GM18519 (cell line): ENCODE results near the gene RNF125.
A peak's percentile ranks its signal among the peaks of the same experiment; 100 is the strongest.
"Not testable (repeated sequence)": the region's sequence is repeated elsewhere in the genome, so short reads cannot be mapped to it uniquely, and the experiment has no call there.

Source experiments
- ATAC-seq: cut with Tn5 transposase; IDR thresholded peaks from one replicate; pipeline ENCODE4 v1.9.1; 2021; ENCODE audit warnings: mild to moderate bottlenecking, moderate library complexity; ENCODE audit not compliant: unreplicated experiment, low FRiP score

The RNF125 gene

DNA sequence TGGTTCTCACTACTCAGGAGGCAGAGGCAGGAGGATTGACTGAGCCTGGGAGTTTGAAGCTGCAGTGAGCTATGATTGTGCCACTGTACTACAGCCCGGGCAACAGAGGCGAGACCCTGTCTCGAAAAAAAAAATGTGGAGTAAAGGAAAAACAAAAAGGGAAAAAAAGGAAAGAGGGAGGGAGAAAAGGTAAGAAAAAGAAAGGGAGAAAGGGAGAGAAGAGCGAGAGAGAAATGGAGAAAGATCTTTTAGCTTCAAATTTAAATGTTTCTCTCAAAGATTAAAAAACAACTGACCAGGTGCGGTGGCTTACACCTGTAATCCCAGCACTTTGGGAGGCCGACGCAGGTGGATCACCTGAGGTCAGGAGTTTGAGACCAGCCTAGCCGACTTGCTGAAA is 65.2 kb downstream of the RNF125 start:
- no peak for ATAC-seq

DNA sequence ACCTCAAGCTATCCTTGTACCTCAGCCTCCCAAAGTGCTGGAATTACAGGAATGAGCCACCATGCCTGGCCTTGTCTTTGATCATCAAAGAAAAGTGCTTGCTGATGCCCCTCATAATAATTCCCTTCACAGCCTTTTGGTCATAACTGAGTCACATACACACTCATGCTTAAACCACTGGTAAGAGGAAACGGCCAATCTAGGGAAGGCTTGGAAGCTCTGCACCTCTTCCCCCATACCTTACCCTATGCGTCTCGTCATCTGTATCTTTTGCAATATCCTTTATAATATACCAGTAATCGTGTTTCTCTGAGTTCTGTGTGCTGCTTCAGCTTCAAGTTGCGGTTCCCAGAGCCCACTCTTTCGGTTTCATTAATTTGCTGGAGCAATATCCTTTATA is 68.3 kb downstream of the RNF125 start:
- no peak for ATAC-seq

DNA sequence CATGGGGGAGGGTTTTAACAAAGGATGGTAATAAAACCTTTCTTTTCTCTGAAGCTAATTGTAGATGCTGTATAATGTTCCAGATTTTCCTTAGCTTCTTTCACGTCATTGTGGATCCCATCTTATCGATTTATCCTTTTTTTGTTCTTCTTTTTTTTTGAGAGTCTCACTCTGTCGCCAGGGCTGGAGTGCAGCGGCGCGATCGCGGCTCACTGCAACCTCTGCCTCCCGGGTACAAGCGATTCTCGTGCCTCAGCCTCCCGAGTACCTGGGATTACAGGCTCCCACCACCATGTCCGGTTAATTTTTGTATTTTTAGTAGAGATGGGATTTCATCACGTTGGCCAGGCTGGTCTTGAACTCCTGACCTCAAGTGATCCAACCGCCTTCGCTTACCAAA is 72.2 kb downstream of the RNF125 start:
- not testable (repeated sequence) for ATAC-seq

DNA sequence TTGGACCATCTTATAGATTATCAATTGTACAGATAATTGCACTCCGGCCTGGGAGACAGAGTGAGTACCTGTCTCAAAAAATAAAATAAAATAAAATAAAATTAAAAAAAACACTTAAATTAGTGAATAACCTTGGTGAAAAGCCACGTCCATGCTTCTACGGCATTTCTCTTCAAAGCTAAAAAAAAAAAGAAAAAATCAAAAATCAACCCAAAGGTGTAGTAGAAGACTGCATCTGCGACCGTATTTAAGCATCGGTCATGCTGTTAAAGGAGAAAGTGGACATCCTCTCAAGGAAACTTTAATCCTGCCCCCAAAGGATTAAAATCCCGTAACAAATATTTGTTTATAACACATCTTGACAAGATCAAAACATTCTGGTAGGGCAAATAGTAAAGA is 72.7 kb downstream of the RNF125 start:
- no peak for ATAC-seq

DNA sequence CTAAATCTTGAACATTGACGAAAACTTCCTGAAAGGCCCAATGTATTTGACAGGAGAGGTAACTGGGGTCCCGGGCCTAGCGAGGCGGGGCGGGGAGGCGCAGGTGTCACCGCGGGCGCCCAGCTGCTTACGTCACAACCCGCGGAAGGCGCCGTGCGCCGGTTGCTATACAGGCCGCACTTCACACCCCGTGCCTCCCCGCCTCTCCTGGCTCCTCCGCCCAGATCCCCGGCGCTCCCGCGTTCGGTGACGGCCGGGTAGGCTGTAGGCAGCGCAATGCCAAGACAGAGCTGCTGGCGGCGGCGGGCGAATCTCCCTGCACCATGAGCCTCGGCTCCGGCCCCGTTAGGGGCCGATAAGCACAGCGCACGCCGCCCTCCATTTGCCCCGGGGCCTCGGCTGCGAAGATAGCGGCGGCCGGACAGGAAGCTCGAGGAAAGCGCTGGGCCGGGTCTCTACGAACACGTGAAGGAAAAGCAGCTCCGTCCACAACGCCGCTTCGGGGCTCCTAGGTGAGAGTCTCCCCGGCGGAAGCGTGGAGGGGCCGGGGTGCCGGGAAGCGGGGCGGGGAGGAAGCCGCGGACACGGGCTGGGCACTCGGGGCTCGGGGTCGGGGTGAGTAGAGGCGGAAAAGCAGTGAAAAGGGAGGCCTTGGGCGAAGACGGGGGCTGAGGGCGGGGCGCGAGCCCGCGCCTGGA is 73.2 kb downstream of the RNF125 start, which contains the start of gene RNF138:
Gene RNF138, plus strand, starts transcription at position 151 of the 698 bp plus-strand sequence. CDS start 903 bp downstream, outside the sequence.
- ATAC-seq, result peak; percentile 52

DNA sequence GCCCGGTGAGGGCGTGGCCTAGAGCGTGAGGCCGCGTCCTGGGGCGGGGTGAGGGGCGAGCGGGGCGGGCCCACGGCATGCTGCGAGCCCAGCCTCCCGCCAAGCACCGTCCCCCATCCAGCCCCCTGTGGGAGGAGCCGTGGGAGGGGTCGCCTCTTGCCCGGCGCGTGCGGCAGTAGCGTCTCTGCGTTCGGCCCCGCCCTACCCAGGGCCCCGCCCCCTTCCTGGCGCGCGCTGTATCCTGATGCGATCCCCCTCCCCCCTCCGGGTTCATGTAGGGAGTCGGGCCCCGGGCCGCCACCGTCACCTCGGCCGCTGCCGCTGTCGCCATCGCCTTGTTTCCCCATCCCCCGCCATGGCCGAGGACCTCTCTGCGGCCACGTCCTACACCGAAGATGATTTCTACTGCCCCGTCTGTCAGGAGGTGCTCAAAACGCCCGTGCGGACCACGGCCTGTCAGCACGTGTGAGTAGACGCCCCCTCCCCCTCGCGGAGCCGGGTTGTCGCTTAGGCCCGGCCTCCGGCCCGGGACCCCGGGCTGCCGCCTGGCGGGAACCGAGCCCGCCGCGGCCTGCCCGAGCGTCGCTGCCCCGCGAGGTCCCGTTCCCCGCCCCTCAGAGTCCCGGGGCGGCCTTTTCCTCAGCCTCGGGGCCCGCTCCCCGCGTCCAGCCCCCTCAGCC is 73.9 kb downstream of the RNF125 start:
- peak; percentile 77 for ATAC-seq

DNA sequence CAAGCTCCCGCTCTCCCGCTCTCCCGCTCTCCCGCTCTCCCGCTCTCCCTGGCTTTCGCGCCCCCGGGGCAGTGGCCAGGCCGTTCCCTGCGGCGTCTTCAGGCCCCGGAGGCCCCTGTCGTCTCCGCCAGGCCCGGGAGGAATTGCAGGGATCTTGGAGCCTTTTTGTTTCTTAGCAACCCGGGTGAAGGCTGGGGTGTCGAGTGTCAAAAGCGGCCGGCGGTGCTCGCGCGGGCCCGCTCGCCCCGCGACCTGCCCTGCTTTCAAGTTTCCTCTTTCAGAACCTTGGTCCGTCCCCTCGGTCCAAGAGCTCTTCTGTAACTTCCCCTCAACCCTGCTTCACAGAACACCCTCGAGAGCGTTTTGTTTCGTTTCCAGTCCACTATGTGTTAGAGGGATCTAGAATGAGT is 74.5 kb downstream of the RNF125 start:
- ATAC-seq, result no peak

DNA sequence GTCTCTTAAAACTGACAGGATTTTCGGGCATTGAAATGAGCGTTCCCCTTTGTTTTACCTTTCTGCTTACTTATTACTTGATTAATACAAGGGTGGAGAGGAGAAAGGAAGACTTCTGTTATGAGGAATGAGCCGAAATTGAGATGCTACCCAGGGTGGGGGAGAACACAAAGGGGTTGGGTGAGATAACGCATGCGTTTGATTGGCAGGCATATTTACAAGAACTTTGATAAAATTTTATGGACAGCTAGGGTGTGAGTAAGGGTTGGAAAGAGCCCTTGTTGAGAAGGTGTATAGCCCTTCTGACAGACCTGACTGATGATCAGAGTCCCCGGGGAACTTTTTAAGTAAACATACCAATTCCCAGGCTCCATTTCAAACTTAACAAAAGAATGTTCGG is 74.9 kb downstream of the RNF125 start:
- no peak for ATAC-seq

DNA sequence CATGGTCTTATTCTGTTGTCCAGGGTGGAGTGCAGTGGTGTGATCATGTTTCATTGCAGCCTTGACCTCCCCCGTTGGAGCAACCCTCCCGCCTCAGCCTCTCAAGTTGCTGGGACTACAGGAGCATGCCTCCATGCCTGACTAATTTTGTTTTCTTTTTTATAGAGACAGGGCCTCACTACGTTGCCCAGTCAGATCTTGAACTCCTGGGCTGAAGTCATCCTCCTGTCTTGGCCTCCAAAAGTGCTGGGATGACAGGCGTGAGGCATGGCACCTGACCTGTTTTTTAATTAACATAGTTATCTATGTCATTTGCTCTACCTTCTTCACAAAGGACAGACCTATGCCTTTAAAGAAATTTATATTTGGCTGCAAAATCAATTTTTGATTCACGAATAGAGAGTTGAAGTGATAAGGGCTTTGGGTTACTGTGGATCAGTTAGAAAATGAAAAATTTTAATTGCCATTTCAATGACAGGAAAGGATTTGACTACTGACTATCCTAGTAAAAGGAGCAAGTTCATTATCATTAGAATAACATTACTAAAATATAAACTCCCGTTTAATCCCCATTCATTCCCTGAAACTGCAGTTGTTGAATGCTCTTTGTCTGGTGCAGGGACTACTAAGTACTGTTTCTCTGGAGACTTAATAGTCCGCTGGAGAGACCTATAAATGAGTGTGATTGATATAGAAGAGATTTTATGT is 76.7 kb downstream of the RNF125 start:
- no peak for ATAC-seq

DNA sequence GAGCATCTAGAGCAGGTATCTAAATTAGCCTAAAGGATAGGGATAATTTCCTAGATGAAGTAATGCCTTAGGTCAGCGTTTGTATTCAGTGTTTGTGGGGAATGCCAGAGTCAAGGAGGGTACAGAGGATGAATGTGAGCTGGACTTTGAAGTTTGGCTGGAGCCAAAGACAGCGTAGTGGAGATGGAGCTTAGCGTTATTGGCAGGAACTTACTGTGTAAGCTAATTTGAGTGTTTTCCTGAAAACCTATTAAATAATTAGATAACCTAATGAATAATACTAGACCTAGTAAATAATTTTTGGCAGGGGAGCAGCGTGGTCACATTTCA is 77.2 kb downstream of the RNF125 start:
- ATAC-seq, result no peak

DNA sequence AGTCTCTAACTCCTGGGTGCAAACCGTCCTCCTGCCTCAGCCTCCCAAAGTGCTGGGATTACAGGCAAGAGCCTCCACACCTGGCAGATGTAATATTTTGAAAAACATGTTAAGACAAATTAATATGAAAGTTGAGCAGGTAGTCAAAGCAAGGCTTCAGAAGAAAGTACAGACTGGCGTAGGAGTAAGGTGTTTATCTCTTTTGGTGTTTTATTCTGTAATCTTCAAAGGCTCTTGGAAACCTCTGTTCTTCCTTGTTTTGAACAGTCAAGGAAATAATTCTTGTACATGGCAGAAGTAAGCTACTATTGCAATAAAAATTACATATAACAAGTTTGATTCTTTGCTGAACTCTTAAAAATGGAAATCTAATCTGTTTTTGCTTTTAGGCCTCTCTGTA is 78.3 kb downstream of the RNF125 start:
- ATAC-seq, result no peak

DNA sequence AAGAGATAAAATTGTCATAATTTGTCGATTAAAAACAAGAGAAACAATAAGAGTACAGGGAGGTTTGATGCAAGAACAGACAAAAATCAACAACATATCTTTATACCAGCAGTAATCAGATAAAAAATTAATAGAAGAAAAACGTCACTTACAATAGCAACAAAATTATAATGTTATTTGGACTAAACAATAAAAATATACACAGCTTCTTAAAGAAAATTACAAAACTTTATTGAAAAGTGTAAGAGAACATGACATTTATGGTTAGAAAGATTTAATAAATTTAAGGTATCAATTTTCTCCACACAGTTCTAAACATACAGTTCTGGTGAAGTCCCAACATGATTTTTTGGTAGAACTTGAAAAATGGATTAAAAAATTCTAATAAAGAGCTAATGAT is 85.9 kb downstream of the RNF125 start:
- no peak for ATAC-seq

DNA sequence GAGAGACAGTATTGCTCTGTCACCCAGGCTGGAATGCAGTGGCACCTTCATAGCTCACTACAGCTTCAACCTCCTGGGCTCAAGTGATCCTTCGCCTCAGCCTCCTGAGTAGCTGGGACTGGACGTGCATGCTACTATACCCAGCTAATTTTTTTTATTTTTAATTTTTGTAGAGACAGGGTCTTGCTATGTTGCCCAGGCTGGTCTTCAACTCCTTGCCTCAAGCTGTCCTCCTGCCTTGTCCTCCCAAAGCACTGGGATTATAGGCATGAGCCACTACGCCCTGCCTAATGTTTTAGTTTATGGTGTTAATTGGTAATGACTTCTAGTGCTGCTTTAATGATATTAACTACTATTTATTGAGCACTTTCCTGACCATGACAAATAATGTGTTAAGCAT is 91.4 kb downstream of the RNF125 start:
- ATAC-seq, result no peak

DNA sequence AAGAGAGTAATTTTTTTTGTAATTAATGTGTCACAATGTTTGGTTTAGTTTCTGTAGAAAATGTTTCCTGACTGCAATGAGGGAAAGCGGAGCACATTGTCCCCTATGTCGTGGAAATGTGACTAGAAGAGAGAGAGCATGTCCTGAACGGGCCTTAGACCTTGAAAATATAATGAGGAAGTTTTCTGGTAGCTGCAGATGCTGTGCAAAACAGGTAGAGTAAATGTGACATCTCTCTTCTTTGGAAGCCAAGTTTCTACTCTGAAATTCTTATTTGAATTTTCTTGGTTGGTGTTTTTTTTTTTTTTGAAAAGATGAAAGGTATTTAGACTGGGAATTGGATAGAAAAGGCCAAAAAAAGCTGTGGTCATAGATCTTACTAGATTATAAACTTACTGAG is 93.1 kb downstream of the RNF125 start:
- ATAC-seq, result no peak

DNA sequence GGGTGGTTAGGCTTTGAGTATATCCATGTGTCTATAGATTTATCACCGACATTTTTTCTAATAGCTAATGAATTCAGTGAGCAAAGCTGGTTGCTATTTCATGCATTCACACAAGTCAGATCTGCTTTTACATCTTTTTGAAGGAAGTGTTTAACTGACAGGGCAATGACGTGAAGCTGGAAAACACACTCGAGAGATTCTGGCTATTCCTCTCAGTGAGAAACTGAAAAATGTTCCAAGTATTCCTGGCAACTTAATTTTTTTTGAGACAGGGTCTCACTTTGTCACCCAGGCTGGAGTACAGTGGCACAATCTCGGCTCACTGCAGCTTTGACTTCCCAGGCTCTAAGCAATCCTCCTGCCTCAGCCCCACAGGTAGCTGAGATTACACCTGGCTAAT is 94.2 kb downstream of the RNF125 start:
- no peak for ATAC-seq

DNA sequence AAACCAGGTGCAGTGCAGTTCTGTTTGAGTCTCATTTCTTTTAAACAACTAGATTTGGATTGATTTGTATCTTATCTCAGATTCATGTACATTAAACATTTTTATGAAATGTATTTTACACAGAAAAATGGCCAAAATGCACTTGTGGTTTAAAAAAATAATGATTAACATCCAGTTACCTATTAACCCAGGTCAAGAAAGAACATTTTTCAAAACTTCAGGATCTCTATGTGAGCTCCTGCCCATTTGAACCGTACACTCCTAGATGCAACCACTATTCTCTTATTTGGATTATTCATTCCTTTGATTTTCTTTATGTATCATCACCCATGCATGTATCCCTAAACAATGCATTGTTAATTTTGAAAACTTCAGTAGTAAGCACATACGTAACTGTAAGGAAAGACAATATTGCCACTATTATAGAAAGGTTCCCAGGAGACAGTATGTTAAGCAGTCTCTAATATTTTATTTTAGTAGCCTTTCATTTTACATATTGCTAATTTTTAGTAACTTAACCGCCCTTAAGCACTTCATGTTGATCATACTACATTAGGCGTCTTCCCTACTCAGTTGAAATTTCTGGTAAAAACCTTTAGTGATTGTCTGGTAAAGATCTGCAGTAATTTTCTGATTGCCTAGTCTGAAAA is 95.8 kb downstream of the RNF125 start:
- ATAC-seq, result no peak

DNA sequence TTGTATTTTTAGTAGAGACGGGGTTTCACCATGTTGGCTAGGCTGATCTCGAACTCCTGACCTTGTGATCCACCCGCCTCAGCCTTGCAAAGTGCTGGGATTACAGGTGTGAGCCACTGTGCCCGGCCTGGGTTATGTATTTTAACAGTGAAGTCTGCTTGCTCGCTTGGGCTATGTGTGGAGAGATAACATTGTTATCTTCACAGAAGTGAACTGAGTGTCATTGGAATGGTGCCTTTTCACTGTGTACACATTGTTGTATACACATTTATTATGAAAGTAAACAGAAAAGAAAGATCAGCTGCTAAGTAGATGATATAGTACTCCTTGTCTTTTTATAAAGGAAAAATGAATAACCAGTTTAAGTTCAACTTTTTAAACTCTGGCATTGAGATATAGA is 103.4 kb downstream of the RNF125 start:
- no peak for ATAC-seq
